ENCODE results near the gene LRRC55. TPM values are rescaled to one million over a fixed set of nuclear protein-coding genes. Genes with fewer than 3 reads are reported as not detected.

Gene LRRC55
- polyA plus RNA-seq, 1 experiment, result not detected

GRCh38 chr11:57224537-57224936 lies 42.8 kb downstream of the LRRC55 start:
- H3K27ac ChIP-seq (ENCODE audit: low read depth, low read length), result no peak overlapping the region
- no peak for TF ChIP-seq CTCF (IDR thresholded peaks at IDR 0.05; ENCODE audit: low read depth, low read length)
- CTCF ChIA-PET, result interaction anchor here (6.4 kb wide), 1 partner anchor 25 kb away, joined by 69 read pairs; no protein-coding TSS in a partner anchor
- H3K4me3 ChIP-seq (ENCODE audit: low read depth, low read length), result no peak overlapping the region
- POLR2A ChIA-PET, result interaction anchor here (1.8 kb wide), 1 partner anchor 10 kb away, joined by 5 read pairs; no protein-coding TSS in a partner anchor
- no peaks in the 10 kb centered on the region for H3K9me3 ChIP-seq (ENCODE audit: control insufficient read depth, insufficient read depth, low read length)
- peaks cover 8% of the 10 kb centered on the region for H3K27me3 ChIP-seq (ENCODE audit: control insufficient read depth, insufficient read depth, low read length)
- no peak for DNase-seq (ENCODE audit: low read depth, low spot score)

GRCh38 chr11:57228600-57228999 lies 46.8 kb downstream of the LRRC55 start:
- no peaks in the 10 kb centered on the region for H3K9me3 ChIP-seq (ENCODE audit: control insufficient read depth, insufficient read depth, low read length)
- POLR2A ChIA-PET, result no interaction called here
- DNase-seq (ENCODE audit: low read depth, low spot score), result no peak
- CTCF ChIA-PET, result interaction anchor here (0.8 to 1.0 kb wide), 2 partner anchors 20 to 37 kb away, joined by 3 read pairs; no protein-coding TSS in a partner anchor
- H3K27me3 ChIP-seq (ENCODE audit: control insufficient read depth, insufficient read depth, low read length), result peaks cover 27% of the 10 kb centered on the region
- H3K4me3 ChIP-seq (ENCODE audit: low read depth, low read length), result no peak overlapping the region
- no peak for TF ChIP-seq CTCF (IDR thresholded peaks at IDR 0.05; ENCODE audit: low read depth, low read length)
- H3K27ac ChIP-seq (ENCODE audit: low read depth, low read length), result no peak overlapping the region

GRCh38 chr11:57230316-57230715 lies 48.6 kb downstream of the LRRC55 start:
- DNase-seq (ENCODE audit: low read depth, low spot score), result no peak
- H3K27me3 ChIP-seq (ENCODE audit: control insufficient read depth, insufficient read depth, low read length), result peaks cover 39% of the 10 kb centered on the region
- no peak for TF ChIP-seq CTCF (IDR thresholded peaks at IDR 0.05; ENCODE audit: low read depth, low read length)
- POLR2A ChIA-PET, result no interaction called here
- H3K9me3 ChIP-seq (ENCODE audit: control insufficient read depth, insufficient read depth, low read length), result no peaks in the 10 kb centered on the region
- CTCF ChIA-PET, result interaction anchor here (1.6 kb wide), 1 partner anchor 19 kb away, joined by 18 read pairs; no protein-coding TSS in a partner anchor
- H3K27ac ChIP-seq (ENCODE audit: low read depth, low read length), result no peak overlapping the region
- H3K4me3 ChIP-seq (ENCODE audit: low read depth, low read length), result no peak overlapping the region

- Histone ChIP-seq H3K4me3 (ENCODE audit: low read depth, low read length) (no peak overlapping the region), H3K9me3 (ENCODE audit: control insufficient read depth, insufficient read depth, low read length) (no peaks in the 10 kb centered on the region; the same call in 1 of the 2 replicates), H3K27me3 (ENCODE audit: control insufficient read depth, insufficient read depth, low read length) (peaks cover 46% of the 10 kb centered on the region), H3K27ac (ENCODE audit: low read depth, low read length) (no peak overlapping the region)
- CTCF ChIA-PET, result interaction anchor here (1.6 kb wide), 1 partner anchor 18 kb away, joined by 18 read pairs; no protein-coding TSS in a partner anchor
- DNase-seq (ENCODE audit: low read depth, low spot score), result no peak
- POLR2A ChIA-PET, result no interaction called here
- no peak for TF ChIP-seq CTCF (IDR thresholded peaks at IDR 0.05; ENCODE audit: low read depth, low read length)
These were observed 49.2 kb downstream of the LRRC55 start for GRCh38 chr11:57230791-57231538.
